MCF 10A (cell line): ENCODE data around the gene IL17D. TPM values are rescaled to one million over a fixed set of nuclear protein-coding genes. Genes with fewer than 3 reads are reported as not detected.

Source experiments
- BruUV-seq: library from RNA; stranded (reverse); fragments of 400-500 nt; replicated peaks from 2 replicates; lab custom pipeline; 2021; lab: Mats Ljungman, UMichigan
- CTCF ChIA-PET: fragments of 300-600 bp; sonication (Branson Sonifier 250); formaldehyde crosslinking; extraction: SDS; loops from one replicate; lab custom pipeline; 2021; ENCODE audit warnings: antibody characterized with exemption, inconsistent platforms; lab: Yijun Ruan, JAX
- POLR2A ChIA-PET: fragments of 300-600, 350-650 bp; sonication (Branson Sonifier 250); formaldehyde crosslinking; extraction: SDS; loops from one replicate; lab custom pipeline; 2020; ENCODE audit warnings: antibody characterized with exemption, inconsistent platforms; lab: Yijun Ruan, JAX
- DNase-seq: peaks from one replicate; pipeline ENCODE4 v3.0.0-alpha.2; 2018; ENCODE audit not compliant: unreplicated experiment
- H3K27ac Mint-ChIP-seq: one replicate; pipeline ENCODE4 v1.8.0; 2022; ENCODE audit warnings: mild to moderate bottlenecking, low read depth, mixed read lengths; ENCODE audit not compliant: unreplicated experiment
- H3K27me3 Mint-ChIP-seq: one replicate; pipeline ENCODE4 v1.8.0; 2022; ENCODE audit warnings: mixed read lengths; ENCODE audit not compliant: insufficient read depth, unreplicated experiment
- H3K36me3 Mint-ChIP-seq: one replicate; pipeline ENCODE4 v1.8.0; 2022; ENCODE audit warnings: mild to moderate bottlenecking, moderate library complexity, mixed read lengths; ENCODE audit not compliant: insufficient read depth, unreplicated experiment
- H3K4me1 Mint-ChIP-seq: one replicate; pipeline ENCODE4 v1.8.0; 2022; ENCODE audit warnings: mixed read lengths; ENCODE audit not compliant: insufficient read depth, unreplicated experiment
- H3K4me3 Mint-ChIP-seq: one replicate; pipeline ENCODE4 v1.8.0; 2022; ENCODE audit warnings: mild to moderate bottlenecking, moderate library complexity, mixed read lengths; ENCODE audit not compliant: unreplicated experiment
- H3K9me3 Mint-ChIP-seq: one replicate; pipeline ENCODE4 v1.8.0; 2022; ENCODE audit warnings: mixed read lengths; ENCODE audit not compliant: unreplicated experiment
- CTCF ChIP-seq: fragments of 200-600 bp; IDR thresholded peaks from one replicate; pipeline ENCODE4 v1.8.0; 2022; ENCODE audit warnings: antibody characterized with exemption, mild to moderate bottlenecking; ENCODE audit not compliant: unreplicated experiment
- intact Hi-C: fragments of 100-400 bp; cut with micrococcal nuclease; formaldehyde crosslinking; loops from 2 replicates; pipeline ENCODE4 v1.14.1; 2022
- total RNA-seq: library from RNA; stranded (reverse); gene quantifications from 2 replicates; pipeline ENCODE4 v1.2.3, GENCODE V29; 2022

The IL17D gene
- total RNA-seq, 1 experiment from 2014 or later = 0.54 TPM

GRCh38 chr13:20703780-20704458 lies 420 bp downstream of the IL17D start:
- intact Hi-C loops = loop anchor here (5.0 to 10.0 kb wide), 3 partner anchors 137 to 507 kb away; partner anchors contain the start of genes CRYL1 and IFT88
- peak; percentile 64 for DNase-seq
- Mint-ChIP-seq H3K4me3 (peak overlapping the region; percentile 77), H3K4me1 (peaks cover under 1% of the 10 kb centered on the region), H3K27me3 (no peaks in the 10 kb centered on the region), H3K9me3 (no peaks in the 10 kb centered on the region), H3K36me3 (no peaks in the 10 kb centered on the region), H3K27ac (no peak overlapping the region)
- POLR2A ChIA-PET = interaction anchor here (0.6 to 0.9 kb wide), 2 partner anchors 27 to 583 kb away, joined by 3 read pairs; no protein-coding TSS in a partner anchor
- CTCF ChIA-PET = interaction anchor here (0.9 to 2.0 kb wide), 4 partner anchors 22 to 128 kb away, joined by 3 to 11 read pairs (median 4); no protein-coding TSS in a partner anchor
- TF ChIP-seq CTCF = peak; percentile 52
- BruUV-seq = no TSS peak

- TF ChIP-seq CTCF = no peak
- no peak for DNase-seq
- intact Hi-C loops = loop anchor here (5.0 to 10.0 kb wide), 3 partner anchors 137 to 507 kb away; partner anchors contain the start of genes CRYL1 and IFT88
- BruUV-seq = no TSS peak
- Mint-ChIP-seq H3K27ac (no peak overlapping the region), H3K9me3 (no peaks in the 10 kb centered on the region), H3K4me1 (peaks cover 6% of the 10 kb centered on the region), H3K4me3 (peak overlapping the region; percentile 73), H3K36me3 (no peaks in the 10 kb centered on the region), H3K27me3 (no peaks in the 10 kb centered on the region)
- CTCF ChIA-PET = interaction anchor here (0.6 to 2.0 kb wide), 6 partner anchors 9 to 521 kb away, joined by 3 to 11 read pairs (median 4); no protein-coding TSS in a partner anchor
- POLR2A ChIA-PET = interaction anchor here (0.6 to 1.1 kb wide), 3 partner anchors 17 to 582 kb away, joined by 3 to 6 read pairs (median 3); no protein-coding TSS in a partner anchor
These were observed 1.1 kb downstream of the IL17D start for GRCh38 chr13:20704459-20705069.

GRCh38 chr13:20706661-20707060 lies 3.2 kb downstream of the IL17D start:
- Mint-ChIP-seq H3K36me3 (no peaks in the 10 kb centered on the region), H3K9me3 (no peaks in the 10 kb centered on the region), H3K27ac (no peak overlapping the region), H3K4me3 (no peak overlapping the region), H3K27me3 (no peaks in the 10 kb centered on the region), H3K4me1 (peaks cover 6% of the 10 kb centered on the region)
- DNase-seq = no peak
- ChIA-PET CTCF (interaction anchor here (0.5 to 1.7 kb wide), 5 partner anchors 180 to 510 kb away, joined by 3 to 5 read pairs (median 3); no protein-coding TSS in a partner anchor), POLR2A (interaction anchor here (0.6 kb wide), 1 partner anchor 108 kb away, joined by 3 read pairs; no protein-coding TSS in a partner anchor)
- no peak for TF ChIP-seq CTCF
- intact Hi-C loops = loop anchor here (10.0 kb wide), 1 partner anchor 182 kb away; the partner anchor contains the start of gene CRYL1
- no TSS peak for BruUV-seq
